GM21423 (cell line): ENCODE results near the gene CD47.

ENCODE experiments used
- ATAC-seq: cut with Tn5 transposase; IDR thresholded peaks from one replicate; pipeline ENCODE4 v1.9.1; 2021; ENCODE audit warnings: mild to moderate bottlenecking, moderate library complexity; ENCODE audit not compliant: unreplicated experiment

CD47 gene

DNA sequence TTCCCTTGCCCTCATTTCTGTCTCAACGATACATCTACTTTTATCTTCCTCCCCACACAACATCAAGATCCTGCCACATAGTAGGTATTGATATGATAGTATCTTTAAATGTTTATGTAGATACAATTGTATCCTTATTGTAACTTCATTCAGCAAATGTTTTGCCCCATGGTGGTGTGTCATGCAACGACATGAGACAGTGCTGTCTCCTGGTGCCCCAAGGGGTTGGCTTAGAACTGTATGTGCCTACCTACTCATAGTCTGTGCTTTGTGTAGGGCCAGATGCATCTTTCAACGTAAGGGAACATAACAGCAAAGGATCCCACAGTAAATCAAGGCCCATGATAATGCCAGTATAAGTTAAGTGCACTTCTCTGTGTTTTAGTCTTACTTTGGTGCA, 2.8 kb upstream of the CD47 start:
- no peak for ATAC-seq

DNA sequence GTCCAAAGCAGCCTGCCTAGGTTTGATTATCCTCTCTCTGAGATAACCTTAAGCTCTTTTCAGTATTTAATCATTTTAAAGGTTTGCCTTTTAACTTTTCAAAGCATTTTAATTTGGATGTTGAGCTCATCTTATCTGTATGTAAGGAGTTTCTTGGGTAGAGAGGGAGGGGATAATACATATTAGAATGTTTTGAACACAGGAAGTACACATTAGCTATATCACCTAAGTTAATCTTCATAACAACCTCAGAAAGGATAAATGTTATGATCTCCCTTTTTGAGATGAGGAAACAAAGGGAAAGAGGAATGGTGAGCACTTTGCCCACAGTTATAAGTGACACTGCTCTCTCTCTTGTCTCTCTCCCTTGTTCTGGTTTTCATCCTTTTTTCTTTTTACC, 2.2 kb upstream of the CD47 start:
- ATAC-seq: no peak

DNA sequence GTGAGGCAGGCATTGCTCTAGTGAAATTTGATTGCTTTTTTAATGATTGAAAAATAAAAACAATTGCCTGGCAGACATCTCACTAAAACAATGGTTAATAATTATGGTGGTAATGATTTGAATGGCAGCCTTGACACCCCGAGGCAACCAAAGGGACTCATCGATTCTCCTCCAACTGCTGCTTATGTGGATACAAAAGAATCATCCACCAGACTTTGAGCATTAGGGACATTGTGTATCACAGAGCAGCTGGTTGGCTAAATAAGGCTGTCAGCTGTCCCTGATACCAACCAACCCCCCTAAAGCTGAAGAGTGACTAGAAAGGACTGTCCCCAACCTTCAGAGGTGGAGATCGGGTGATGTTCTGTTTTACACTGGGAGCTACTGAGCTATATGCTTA, 1.7 kb upstream of the CD47 start:
- no peak for ATAC-seq

DNA sequence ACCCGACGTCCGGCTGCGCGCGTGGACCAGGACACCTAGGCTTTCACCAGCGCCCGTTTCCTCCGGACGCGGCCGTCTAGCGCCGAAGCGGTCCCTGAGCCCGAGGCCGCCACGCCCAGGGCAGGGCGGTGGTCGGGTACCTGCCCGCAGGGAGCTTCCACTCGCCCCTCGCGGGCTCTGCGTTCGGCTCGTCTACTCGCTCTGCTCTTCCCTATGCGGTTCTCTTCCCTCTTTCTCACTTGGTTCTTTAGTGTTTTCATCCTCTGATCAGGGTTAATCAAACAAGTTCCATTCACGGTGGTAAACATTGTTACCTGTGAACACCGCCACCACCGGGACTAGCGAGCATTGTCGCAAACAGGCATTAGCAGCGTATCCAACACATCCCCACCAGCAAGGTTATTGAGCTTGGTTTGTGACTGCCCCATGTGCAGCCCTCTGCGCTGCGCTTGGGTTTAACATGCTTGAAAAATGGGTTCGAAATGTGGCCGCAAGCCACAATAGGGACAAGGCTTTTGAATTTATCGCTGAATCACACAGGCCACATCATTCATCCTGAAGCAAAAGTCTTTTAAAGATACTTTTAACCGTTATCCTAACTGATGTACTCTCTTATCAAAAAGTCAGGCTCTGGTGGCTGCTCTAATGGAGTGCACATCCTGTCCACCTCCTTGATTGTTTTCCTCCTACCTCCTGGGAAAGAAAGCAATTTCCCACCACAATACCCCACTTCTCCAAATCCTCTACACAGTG, 843 bp upstream of the CD47 start:
- ATAC-seq: peak; percentile 7

DNA sequence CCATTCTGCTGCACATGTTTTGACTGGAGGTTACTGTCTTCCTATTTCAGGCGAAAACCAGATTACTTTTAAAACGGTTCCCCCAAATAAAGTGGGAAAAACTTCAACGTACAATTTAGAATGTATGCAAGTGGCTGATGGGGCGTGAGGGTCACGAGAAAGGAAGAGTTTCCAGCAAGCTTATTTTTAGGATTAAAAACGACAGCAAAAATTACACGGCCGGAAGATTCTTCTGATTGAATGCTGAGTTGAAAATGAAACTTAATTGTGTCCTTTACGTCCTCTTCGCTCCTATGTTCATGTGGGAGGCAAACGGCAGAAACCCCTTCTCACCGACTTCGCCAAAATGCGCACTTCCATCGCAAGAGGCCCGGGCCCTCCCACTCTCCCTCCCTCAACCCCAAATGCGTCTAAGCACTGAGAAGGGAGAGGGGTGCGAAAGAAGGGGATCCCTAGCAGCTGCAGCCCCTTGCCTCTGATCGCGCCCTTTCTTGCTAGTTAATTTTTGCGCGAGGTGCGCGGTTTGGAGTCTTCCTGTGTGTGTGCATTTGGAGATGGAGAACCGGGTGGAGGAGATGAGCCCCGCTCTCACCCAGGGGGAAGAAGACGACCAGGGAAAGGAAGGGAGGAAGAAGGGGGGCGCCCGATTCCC, 656 bp downstream of the CD47 start:
- peak; percentile 6 for ATAC-seq

DNA sequence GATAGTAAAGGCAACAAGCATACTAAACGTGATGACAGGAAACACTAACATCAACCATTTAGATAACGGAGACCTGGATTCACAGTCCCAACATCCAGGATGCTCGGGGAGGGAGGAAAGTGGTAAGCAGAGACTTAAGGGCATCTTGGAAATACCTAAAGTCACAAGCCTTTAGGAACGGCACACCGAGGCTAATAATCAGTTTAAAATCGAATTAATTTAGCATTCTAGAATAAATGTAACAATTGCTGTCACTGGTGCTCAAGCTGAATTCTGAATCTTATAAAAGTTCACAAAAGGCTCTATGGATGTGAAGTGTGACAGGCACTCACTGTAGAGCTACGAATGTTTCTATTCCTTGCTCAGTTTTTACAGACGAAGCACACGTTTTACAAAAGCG, 1.3 kb downstream of the CD47 start:
- ATAC-seq: no peak

DNA sequence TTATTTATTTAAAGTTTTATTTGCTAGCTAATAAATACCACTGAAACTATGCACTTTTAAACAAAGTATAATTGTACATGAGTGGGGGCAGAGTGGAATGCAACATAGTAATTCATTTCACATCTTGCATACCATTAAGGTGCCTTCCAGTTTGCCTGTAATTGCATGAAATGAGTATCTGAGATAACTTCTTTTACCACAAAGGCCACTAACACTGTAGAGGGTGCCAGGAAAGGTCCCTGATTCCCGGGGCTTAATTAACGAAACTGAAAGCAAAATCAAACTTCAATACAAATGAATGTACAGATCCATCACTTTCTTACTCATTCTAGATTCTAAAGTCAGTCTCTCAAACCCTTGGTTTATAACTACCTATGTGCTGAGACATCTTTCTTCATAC, 2.1 kb downstream of the CD47 start:
- peak; percentile 26 for ATAC-seq

DNA sequence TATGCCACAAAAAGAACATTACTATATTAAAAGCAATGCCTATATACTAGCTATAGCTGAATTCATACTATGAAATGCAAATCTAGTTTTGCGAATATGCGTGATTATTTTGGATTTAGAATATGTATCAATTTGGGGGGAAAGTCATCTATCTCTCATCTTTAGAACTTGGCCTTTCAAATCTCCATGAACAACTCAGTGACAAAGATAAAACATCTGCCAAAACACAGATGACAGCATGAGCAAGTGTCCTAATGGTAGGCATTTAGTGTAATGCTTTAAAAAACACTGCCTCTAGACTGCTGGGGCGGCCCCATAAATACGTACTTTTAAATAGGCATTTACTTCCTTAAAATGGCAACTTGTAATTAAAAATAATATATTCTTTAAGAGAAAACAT, 2.7 kb downstream of the CD47 start:
- no peak for ATAC-seq

DNA sequence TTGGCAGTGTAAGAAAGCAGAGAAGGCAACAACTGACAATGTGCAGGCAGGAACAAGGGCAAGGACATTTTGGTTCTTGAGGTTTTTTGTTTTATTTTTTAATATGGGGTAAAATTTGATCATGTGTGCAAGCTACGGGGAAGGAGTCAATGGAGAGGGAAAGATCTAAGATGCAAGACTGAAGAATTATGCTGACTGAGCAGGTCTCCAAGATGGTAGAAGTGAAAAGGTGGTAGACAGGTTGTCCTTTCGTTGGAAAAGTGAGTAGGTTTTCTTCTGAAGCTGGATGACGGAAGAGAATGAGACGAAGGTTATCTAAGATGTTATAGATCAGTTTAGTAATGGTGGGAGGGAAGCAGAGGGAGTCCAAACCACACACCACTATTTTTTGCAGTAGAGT, 4.2 kb downstream of the CD47 start:
- no peak for ATAC-seq

DNA sequence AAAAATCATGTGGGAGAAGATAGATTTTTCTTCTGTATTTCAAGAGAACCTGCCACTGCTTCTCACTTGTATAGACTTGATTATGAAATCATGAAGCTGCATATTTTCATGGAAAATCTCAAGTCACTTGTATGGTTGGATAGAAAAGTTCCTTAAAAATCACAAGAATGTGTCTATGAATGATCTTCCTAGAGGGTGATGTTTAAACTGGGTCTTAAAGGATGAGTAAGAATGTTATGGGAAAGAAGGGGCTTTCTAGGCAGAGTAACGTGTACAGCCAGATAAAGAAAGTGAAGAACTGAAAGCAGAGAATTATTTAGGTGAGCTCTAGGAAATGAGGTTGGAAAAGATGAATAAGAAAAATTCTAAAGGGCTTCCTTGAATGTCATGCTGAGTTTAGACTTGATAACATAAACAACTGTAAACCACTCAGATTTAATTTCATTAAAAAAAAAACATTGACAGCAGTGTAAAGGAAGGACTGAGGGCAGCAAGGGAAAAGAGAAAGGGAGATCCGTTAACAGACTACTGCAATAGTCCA, 5.0 kb downstream of the CD47 start:
- ATAC-seq: no peak

DNA sequence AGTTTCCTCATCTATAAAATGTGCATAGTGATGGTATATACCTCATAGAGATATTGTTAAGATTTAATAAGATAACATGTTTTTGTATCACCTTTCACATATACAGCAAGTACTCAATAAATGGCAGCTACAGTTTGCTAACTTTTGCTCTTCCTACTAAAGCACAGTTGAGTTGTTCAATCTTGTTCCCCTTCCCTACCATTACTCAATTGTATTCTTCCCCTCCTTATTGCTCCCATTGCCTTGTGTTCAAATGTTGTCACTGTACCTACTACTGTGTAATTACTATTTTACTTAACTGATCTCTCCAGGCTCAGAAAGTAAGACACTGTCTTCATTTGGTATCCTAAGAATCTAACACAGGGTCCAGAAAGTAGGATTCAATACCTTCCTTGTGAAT, 5.5 kb downstream of the CD47 start:
- no peak for ATAC-seq

DNA sequence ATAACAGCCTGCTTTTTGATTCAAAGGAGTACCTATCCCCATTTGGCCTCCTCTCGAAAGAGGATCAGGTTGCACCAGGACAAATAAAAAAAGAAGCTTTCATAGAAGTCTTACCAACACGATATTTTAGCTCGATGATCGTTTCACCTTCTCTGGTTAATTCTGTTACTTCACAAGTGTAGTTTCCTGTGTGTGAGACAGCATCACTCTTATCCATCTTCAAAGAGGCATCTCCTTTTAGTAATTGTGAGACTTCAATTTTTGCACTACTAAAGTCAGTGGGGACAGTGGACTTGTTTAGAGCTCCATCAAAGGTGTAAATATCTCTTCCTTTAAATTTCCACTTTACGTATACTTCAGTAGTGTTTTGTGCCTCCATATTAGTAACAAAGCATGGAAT, 11.0 kb downstream of the CD47 start:
- no peak for ATAC-seq

DNA sequence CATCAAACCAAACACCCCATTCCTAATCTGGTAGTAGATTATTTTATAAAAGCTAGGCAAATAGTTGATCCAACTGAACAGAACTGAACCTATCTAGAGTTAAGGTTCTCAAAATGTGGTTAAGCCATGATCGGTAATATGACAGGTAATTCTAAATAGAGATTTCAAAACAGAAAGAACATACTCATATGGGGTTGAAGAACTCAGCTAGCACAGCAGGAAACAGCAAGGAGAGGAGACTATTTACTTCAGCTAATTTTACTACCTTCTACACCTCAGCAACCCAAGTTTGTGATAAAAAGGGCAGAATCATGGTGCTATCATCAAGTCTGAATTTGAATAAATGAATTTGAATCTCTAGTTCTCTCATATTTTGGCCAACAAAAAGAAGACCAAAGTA, 11.8 kb downstream of the CD47 start:
- no peak for ATAC-seq

DNA sequence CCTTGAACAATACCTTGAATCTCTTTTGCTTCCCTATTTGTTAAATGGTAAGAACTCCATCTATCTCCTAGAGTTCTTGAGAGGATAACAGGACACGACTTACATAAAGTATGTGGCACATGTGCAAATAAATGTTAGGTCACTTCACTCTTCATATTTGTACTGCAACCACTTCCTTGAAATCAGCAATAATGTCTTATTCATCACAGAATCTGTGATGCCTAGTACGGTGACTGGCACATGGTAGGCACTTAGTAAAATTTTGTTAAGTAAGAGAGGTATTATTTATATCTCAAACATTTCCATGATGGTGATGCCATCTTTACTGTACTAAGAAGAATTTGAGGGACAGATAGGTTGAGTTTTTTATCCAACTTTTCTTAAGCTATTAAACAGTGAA, 14.3 kb downstream of the CD47 start:
- no peak for ATAC-seq

DNA sequence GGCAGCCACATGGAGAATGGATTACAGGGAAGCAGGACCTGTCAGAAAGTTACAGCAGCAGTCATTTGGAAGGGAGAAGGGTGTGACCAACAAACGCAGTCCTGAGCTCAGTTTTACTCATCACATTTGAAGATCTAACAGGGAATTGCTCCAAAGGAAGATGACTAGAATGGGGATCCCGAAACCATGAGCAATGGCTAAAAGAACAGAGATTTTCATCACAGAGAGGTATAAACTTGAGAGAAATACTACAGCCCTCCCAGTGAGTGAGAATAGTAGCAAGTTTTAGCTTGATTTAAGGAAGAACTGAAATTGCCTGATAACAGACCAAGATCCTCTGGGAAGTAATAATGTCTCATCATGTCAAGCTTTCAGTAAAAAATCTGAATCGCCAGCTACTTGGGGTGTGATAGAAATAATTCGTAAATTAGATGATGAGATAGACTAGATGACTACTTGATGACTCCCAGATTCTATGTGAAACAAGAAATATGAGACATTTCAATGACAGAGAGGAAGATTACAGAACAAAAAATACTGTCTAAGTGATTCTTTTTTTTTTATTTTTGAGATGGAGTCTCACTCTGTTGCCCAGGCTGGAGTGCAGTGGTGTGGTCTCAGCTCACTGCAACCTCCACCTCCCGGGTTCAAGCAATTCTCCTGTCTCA, 16.9 kb downstream of the CD47 start:
- no peak for ATAC-seq

DNA sequence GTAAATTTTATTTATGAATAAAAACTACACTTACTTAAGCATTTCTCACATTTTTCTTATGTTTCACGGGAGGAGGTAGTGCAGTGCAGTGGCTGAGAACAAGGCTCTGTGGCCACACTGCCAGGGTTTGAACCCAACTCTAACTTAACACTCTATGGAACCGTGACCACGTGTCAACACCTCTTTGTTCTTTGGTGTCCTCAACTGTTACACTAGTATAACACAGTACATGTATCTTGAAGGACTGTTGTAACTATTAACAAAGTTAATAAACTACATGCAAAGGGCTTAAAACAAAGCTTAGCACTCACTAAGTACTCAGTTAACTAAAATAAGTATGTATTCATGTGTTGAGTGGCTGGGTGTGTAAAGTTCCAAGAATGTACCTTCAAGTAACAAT, 19.5 kb downstream of the CD47 start:
- ATAC-seq: no peak

DNA sequence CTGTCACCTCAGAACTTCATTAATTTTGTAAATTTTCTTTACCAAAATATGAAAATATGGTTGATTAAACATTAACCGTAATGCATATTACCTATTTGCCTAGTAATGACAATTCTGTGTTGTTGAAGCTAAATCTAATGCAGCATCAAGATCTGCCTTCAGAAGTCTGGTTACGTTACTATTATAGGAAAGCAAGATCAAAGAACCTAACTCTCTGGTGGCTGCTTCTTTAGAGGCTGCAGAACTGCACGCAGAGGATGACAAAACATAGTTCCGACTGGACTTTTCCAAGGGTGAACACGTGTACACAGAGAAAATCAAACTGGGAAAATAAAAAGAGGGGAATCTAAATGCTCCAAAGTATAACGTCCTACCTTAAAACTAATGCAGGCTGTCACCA, 20.5 kb downstream of the CD47 start:
- ATAC-seq: no peak

DNA sequence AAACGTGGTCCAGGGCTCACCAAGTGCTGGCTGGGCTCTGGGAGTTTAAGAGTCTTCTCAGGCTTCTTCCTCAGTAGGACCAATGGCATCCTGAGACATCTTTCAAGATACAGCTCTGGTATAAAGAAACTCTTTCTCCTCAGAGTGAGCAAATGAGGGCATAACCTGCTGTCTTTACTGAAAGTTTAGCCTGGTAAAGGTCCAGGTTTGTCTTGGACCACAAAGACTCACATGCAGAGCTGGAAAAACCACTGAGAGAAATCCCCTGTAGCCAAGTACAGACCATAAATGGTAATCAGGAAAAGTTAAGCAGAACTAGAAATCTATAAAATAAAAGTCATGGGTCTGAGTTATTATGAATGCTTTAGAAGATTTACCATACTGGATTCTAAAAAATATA, 23.1 kb downstream of the CD47 start:
- no peak for ATAC-seq

DNA sequence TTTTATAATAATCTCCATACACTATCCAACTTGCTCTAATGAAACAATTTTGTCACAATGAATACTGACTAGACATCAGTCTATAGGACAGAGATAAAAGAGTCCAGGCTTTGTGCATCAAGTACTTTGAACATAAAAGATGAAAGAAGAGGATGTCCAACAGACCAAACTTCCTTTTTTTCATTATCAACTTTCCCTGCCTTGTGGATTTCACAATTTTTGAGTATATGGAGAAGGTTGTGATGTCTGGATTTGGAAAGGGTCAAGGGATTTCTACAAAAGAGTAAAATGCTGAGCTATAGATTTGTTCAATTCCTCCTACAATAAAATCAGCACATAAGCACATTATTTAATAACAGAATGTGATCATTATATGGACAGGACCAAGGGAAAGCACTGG, 25.7 kb downstream of the CD47 start:
- ATAC-seq: no peak

DNA sequence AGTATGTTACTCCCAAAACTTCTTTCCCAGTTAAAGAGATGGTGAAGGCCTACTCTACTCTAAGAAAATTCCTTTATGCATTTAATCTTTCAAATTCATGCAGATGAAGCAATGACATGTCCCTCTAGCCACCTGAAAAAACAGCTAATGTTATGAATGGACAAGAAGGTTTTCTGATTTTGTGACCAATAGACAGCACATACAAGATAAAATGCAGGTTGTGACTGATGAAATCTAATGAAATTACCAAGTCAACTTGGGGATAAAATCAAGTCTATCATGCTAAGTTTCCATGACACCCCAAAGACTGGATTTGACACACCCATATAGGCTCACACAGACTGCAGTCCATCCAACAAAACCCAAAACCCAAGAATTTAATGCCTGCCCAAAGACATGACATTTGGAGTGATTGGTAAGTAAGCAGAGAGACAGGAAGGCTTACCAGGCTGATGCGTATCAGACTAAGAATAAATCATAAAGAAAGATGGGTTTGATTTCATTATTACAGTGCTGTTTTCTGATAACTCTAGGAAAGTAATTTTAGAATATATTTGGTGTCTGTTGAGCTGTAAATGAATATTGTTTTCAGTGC, 26.4 kb downstream of the CD47 start:
- ATAC-seq: no peak

DNA sequence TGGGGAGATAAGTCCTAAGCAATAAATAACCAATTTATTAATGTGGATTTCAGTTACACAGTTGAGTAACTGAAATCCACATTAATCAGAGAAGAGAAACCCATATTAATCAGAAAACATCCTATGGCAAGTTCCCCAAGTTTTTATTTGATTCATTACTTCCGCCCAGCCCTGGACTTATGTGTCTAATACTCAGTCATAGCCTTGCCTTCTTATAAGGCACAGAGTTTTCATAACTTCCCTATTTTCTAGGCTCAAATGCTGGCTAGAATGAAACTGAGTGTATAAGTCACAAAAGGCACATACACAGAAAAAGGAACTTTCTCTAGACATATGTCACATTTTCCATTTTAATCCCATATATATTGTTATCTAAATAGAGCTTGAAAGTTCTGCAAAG, 28.8 kb downstream of the CD47 start:
- ATAC-seq: peak; percentile 66

DNA sequence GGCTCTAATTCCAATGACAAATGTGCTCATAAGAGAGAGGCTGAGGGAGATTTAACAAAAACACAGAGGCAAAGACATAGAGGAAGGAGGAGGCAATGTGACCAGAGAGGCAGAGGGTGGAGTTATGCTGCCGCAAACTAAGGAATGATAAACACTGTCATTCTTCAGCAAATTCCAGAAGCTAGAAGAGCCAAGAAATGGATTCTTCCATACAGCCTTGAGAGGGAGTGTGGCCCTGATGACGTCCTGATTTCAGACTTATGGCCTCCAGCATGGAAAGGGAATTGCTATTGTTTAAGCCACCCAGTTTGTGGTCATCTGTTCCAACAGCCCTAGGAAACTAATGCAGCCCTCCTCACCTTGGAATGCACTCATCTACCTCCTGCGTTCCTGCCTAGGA, 30.5 kb downstream of the CD47 start:
- ATAC-seq: no peak
